Fibroblast of the conjunctiva (primary cell): ENCODE results near the gene AK8.
"Not testable (repeated sequence)": the region's sequence is repeated elsewhere in the genome, so short reads cannot be mapped to it uniquely, and the experiment has no call there.

Experiments used
- DNase-seq: peaks from one replicate; pipeline ENCODE4 v3.0.0-alpha.2; 2010; ENCODE audit warnings: low read depth

The AK8 gene

GRCh38 chr9:132797861-132798659 lies 80.0 kb downstream of the AK8 start:
- no peak for DNase-seq

GRCh38 chr9:132795511-132796303 lies 82.4 kb downstream of the AK8 start:
- DNase-seq = no peak

GRCh38 chr9:132794730-132795380 lies 83.2 kb downstream of the AK8 start:
- no peak for DNase-seq

GRCh38 chr9:132793606-132794580 lies 84.2 kb downstream of the AK8 start:
- no peak for DNase-seq

GRCh38 chr9:132792547-132792946 lies 85.5 kb downstream of the AK8 start:
- no peak for DNase-seq

GRCh38 chr9:132791699-132792240 lies 86.3 kb downstream of the AK8 start:
- no peak for DNase-seq

- DNase-seq = no peak
Observed at GRCh38 chr9:132789719-132790118, 88.4 kb downstream of the AK8 start.

GRCh38 chr9:132788378-132788777 lies 89.7 kb downstream of the AK8 start:
- no peak for DNase-seq

- no peak for DNase-seq
Observed at GRCh38 chr9:132787748-132788159, 90.3 kb downstream of the AK8 start.

GRCh38 chr9:132784286-132784830 lies 93.7 kb downstream of the AK8 start:
- no peak for DNase-seq

GRCh38 chr9:132783006-132783405 lies 95.1 kb downstream of the AK8 start:
- no peak for DNase-seq

- DNase-seq = no peak
Observed at GRCh38 chr9:132782037-132782436, 96.0 kb downstream of the AK8 start.

- DNase-seq = no peak
Observed at GRCh38 chr9:132780230-132781007, 97.7 kb downstream of the AK8 start.

GRCh38 chr9:132776891-132777290 lies 101.2 kb downstream of the AK8 start:
- no peak for DNase-seq

GRCh38 chr9:132776268-132776667 lies 101.8 kb downstream of the AK8 start:
- DNase-seq = no peak

- no peak for DNase-seq
Observed at GRCh38 chr9:132775720-132776119, 102.4 kb downstream of the AK8 start.

- DNase-seq = no peak
Observed at GRCh38 chr9:132774886-132775285, 103.2 kb downstream of the AK8 start.

- no peak for DNase-seq
Observed at GRCh38 chr9:132773764-132774339, 104.2 kb downstream of the AK8 start.

GRCh38 chr9:132773093-132773492 lies 105.0 kb downstream of the AK8 start:
- no peak for DNase-seq

GRCh38 chr9:132771752-132772151 lies 106.3 kb downstream of the AK8 start:
- DNase-seq = not testable (repeated sequence)
